ENCODE measurements around the gene NAV2.

DNA sequence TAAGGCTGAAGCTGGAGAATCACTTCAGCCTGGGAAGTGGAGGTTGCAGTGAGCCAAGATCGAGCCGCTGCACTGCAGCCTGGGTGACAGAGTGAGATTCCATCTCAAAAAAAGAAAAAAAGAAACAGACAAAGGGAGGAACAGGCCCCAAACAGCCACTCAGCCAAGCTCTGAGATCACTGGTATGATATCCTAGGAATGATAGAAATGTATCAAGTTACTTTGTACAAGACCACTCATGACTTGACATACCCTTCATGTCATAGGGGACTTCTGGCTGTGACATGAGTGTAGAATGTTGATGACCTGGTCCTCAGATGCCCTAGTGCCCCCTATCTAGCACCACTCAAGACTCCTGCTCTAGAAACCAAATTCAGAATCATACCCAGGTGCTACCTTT, 216.5 kb downstream of the NAV2 start:
- TF ChIP-seq, protein P1, sequence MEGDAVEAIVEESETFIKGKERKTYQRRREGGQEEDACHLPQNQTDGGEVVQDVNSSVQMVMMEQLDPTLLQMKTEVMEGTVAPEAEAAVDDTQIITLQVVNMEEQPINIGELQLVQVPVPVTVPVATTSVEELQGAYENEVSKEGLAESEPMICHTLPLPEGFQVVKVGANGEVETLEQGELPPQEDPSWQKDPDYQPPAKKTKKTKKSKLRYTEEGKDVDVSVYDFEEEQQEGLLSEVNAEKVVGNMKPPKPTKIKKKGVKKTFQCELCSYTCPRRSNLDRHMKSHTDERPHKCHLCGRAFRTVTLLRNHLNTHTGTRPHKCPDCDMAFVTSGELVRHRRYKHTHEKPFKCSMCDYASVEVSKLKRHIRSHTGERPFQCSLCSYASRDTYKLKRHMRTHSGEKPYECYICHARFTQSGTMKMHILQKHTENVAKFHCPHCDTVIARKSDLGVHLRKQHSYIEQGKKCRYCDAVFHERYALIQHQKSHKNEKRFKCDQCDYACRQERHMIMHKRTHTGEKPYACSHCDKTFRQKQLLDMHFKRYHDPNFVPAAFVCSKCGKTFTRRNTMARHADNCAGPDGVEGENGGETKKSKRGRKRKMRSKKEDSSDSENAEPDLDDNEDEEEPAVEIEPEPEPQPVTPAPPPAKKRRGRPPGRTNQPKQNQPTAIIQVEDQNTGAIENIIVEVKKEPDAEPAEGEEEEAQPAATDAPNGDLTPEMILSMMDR (conservative IDR thresholded peaks at IDR 0.05 in 1 of 2, IDR thresholded peaks at IDR 0.05 in 1 of 2; ENCODE audit: low read depth in 1 of 2, low read length in 2 of 2), result no peak
- TF ChIP-seq EZH2 (IDR thresholded peaks at IDR 0.05; ENCODE audit: low read length, missing control alignments), result no peak
